Measurements from ENCODE around the gene FAM187B.
A peak's percentile ranks its signal among the peaks of the same experiment; 100 is the strongest.

Gene FAM187B

DNA sequence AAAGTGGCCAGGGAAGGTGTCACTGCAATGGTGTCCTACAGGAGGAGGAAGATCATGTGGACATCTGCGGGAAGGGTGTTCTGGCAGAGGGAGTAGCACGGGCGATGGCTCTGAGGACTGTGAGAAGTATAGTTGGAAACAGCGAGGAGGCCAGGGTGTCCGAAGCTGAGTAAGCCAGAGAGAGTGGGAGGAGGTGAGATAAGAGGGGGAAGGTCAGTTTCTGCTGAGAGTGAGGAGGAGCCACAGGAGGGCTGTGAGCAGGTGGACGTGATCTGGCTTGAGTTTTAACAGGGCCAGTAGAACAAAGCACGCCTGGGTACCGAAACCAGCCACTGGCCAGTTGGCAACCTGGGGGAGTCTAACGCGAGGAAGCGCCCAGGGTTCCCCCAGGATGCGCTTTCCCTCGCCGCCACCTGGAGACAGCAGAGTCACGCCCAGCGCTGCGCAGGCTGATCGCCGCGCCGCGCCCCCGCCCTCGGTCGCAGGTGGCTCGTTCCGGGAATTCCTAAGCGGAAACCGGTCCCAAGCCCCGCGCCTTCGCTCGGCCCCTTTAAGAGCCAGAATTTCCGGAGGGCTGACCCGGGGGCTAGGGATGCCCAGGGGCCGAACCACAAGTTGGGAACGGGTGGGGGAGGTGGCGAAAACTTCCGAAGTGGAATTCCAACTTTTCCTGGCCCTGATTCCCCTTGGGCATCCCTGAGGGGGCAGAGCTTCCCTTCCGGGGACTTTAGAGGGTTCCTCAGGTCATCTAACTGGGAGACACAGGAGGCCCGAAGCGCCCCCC, 19.2 kb upstream of the FAM187B start (continued):
- TF ChIP-seq, protein P1, sequence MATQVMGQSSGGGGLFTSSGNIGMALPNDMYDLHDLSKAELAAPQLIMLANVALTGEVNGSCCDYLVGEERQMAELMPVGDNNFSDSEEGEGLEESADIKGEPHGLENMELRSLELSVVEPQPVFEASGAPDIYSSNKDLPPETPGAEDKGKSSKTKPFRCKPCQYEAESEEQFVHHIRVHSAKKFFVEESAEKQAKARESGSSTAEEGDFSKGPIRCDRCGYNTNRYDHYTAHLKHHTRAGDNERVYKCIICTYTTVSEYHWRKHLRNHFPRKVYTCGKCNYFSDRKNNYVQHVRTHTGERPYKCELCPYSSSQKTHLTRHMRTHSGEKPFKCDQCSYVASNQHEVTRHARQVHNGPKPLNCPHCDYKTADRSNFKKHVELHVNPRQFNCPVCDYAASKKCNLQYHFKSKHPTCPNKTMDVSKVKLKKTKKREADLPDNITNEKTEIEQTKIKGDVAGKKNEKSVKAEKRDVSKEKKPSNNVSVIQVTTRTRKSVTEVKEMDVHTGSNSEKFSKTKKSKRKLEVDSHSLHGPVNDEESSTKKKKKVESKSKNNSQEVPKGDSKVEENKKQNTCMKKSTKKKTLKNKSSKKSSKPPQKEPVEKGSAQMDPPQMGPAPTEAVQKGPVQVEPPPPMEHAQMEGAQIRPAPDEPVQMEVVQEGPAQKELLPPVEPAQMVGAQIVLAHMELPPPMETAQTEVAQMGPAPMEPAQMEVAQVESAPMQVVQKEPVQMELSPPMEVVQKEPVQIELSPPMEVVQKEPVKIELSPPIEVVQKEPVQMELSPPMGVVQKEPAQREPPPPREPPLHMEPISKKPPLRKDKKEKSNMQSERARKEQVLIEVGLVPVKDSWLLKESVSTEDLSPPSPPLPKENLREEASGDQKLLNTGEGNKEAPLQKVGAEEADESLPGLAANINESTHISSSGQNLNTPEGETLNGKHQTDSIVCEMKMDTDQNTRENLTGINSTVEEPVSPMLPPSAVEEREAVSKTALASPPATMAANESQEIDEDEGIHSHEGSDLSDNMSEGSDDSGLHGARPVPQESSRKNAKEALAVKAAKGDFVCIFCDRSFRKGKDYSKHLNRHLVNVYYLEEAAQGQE (tag by site-specific recombination; IDR thresholded peaks at IDR 0.05): no peak
- TF ChIP-seq SCRT2 (tag by site-specific recombination; IDR thresholded peaks at IDR 0.05) (no peak), ZNF530 (tag by site-specific recombination; IDR thresholded peaks at IDR 0.05; ENCODE audit: low read depth) (no peak), ZNF558 (tag by site-specific recombination; IDR thresholded peaks at IDR 0.05) (no peak; the same call in 1 of the 2 replicates), ZNF157 (tag by site-specific recombination; IDR thresholded peaks at IDR 0.05) (no peak), KLF7 (tag by site-specific recombination; IDR thresholded peaks at IDR 0.05; ENCODE audit: borderline replicate concordance) (no peak), ZNF2 (tag by site-specific recombination; IDR thresholded peaks at IDR 0.05) (peak; percentile 0), ZNF416 (tag by site-specific recombination; IDR thresholded peaks at IDR 0.05) (no peak), ZNF354C (tag by site-specific recombination; IDR thresholded peaks at IDR 0.05; ENCODE audit: borderline replicate concordance, low read depth) (no peak), SETDB1 (IDR thresholded peaks at IDR 0.05; ENCODE audit: insufficient read length, low read length) (no peak), ZNF670 (tag by site-specific recombination; IDR thresholded peaks at IDR 0.05; ENCODE audit: low read depth) (no peak), ZNF423 (tag by site-specific recombination; IDR thresholded peaks at IDR 0.05) (no peak)
- TF ChIP-seq, protein P2, sequence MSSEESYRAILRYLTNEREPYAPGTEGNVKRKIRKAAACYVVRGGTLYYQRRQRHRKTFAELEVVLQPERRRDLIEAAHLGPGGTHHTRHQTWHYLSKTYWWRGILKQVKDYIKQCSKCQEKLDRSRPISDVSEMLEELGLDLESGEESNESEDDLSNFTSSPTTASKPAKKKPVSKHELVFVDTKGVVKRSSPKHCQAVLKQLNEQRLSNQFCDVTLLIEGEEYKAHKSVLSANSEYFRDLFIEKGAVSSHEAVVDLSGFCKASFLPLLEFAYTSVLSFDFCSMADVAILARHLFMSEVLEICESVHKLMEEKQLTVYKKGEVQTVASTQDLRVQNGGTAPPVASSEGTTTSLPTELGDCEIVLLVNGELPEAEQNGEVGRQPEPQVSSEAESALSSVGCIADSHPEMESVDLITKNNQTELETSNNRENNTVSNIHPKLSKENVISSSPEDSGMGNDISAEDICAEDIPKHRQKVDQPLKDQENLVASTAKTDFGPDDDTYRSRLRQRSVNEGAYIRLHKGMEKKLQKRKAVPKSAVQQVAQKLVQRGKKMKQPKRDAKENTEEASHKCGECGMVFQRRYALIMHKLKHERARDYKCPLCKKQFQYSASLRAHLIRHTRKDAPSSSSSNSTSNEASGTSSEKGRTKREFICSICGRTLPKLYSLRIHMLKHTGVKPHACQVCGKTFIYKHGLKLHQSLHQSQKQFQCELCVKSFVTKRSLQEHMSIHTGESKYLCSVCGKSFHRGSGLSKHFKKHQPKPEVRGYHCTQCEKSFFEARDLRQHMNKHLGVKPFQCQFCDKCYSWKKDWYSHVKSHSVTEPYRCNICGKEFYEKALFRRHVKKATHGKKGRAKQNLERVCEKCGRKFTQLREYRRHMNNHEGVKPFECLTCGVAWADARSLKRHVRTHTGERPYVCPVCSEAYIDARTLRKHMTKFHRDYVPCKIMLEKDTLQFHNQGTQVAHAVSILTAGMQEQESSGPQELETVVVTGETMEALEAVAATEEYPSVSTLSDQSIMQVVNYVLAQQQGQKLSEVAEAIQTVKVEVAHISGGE (tag by site-specific recombination; conservative IDR thresholded peaks at IDR 0.05; ENCODE audit: low read depth): no peak
- TF ChIP-seq, protein P3, sequence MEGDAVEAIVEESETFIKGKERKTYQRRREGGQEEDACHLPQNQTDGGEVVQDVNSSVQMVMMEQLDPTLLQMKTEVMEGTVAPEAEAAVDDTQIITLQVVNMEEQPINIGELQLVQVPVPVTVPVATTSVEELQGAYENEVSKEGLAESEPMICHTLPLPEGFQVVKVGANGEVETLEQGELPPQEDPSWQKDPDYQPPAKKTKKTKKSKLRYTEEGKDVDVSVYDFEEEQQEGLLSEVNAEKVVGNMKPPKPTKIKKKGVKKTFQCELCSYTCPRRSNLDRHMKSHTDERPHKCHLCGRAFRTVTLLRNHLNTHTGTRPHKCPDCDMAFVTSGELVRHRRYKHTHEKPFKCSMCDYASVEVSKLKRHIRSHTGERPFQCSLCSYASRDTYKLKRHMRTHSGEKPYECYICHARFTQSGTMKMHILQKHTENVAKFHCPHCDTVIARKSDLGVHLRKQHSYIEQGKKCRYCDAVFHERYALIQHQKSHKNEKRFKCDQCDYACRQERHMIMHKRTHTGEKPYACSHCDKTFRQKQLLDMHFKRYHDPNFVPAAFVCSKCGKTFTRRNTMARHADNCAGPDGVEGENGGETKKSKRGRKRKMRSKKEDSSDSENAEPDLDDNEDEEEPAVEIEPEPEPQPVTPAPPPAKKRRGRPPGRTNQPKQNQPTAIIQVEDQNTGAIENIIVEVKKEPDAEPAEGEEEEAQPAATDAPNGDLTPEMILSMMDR (tag by site-specific recombination; IDR thresholded peaks at IDR 0.05): peak; percentile 95
- TF ChIP-seq, protein P4, sequence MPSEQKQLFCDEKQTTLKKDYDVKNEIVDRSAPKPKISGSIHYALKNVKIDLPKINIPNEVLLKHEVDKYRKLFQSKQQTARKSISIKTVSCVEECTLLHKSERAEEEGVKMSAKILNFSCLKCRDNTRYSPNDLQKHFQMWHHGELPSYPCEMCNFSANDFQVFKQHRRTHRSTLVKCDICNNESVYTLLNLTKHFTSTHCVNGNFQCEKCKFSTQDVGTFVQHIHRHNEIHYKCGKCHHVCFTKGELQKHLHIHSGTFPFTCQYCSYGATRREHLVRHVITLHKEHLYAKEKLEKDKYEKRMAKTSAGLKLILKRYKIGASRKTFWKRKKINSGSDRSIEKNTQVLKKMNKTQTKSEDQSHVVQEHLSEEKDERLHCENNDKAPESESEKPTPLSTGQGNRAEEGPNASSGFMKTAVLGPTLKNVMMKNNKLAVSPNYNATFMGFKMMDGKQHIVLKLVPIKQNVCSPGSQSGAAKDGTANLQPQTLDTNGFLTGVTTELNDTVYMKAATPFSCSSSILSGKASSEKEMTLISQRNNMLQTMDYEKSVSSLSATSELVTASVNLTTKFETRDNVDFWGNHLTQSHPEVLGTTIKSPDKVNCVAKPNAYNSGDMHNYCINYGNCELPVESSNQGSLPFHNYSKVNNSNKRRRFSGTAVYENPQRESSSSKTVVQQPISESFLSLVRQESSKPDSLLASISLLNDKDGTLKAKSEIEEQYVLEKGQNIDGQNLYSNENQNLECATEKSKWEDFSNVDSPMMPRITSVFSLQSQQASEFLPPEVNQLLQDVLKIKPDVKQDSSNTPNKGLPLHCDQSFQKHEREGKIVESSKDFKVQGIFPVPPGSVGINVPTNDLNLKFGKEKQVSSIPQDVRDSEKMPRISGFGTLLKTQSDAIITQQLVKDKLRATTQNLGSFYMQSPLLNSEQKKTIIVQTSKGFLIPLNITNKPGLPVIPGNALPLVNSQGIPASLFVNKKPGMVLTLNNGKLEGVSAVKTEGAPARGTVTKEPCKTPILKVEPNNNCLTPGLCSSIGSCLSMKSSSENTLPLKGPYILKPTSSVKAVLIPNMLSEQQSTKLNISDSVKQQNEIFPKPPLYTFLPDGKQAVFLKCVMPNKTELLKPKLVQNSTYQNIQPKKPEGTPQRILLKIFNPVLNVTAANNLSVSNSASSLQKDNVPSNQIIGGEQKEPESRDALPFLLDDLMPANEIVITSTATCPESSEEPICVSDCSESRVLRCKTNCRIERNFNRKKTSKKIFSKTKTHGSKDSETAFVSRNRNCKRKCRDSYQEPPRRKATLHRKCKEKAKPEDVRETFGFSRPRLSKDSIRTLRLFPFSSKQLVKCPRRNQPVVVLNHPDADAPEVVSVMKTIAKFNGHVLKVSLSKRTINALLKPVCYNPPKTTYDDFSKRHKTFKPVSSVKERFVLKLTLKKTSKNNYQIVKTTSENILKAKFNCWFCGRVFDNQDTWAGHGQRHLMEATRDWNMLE (tag by site-specific recombination; conservative IDR thresholded peaks at IDR 0.05; ENCODE audit: low read depth): no peak; the same call in 1 of the 2 replicates
- TF ChIP-seq, protein P5, sequence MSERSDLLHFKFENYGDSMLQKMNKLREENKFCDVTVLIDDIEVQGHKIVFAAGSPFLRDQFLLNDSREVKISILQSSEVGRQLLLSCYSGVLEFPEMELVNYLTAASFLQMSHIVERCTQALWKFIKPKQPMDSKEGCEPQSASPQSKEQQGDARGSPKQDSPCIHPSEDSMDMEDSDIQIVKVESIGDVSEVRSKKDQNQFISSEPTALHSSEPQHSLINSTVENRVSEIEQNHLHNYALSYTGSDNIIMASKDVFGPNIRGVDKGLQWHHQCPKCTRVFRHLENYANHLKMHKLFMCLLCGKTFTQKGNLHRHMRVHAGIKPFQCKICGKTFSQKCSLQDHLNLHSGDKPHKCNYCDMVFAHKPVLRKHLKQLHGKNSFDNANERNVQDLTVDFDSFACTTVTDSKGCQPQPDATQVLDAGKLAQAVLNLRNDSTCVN (tag by site-specific recombination; optimal IDR thresholded peaks at IDR 0.05): peak; percentile 60
- TF ChIP-seq, protein P6, sequence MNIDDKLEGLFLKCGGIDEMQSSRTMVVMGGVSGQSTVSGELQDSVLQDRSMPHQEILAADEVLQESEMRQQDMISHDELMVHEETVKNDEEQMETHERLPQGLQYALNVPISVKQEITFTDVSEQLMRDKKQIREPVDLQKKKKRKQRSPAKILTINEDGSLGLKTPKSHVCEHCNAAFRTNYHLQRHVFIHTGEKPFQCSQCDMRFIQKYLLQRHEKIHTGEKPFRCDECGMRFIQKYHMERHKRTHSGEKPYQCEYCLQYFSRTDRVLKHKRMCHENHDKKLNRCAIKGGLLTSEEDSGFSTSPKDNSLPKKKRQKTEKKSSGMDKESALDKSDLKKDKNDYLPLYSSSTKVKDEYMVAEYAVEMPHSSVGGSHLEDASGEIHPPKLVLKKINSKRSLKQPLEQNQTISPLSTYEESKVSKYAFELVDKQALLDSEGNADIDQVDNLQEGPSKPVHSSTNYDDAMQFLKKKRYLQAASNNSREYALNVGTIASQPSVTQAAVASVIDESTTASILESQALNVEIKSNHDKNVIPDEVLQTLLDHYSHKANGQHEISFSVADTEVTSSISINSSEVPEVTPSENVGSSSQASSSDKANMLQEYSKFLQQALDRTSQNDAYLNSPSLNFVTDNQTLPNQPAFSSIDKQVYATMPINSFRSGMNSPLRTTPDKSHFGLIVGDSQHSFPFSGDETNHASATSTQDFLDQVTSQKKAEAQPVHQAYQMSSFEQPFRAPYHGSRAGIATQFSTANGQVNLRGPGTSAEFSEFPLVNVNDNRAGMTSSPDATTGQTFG (tag by site-specific recombination; IDR thresholded peaks at IDR 0.05; ENCODE audit: borderline replicate concordance): 0 out of 2 replicates have a peak, but pooled peaks have one; percentile 22
- TF ChIP-seq, protein P7, sequence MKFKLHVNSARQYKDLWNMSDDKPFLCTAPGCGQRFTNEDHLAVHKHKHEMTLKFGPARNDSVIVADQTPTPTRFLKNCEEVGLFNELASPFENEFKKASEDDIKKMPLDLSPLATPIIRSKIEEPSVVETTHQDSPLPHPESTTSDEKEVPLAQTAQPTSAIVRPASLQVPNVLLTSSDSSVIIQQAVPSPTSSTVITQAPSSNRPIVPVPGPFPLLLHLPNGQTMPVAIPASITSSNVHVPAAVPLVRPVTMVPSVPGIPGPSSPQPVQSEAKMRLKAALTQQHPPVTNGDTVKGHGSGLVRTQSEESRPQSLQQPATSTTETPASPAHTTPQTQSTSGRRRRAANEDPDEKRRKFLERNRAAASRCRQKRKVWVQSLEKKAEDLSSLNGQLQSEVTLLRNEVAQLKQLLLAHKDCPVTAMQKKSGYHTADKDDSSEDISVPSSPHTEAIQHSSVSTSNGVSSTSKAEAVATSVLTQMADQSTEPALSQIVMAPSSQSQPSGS (tag by site-specific recombination; IDR thresholded peaks at IDR 0.05; ENCODE audit: low read depth): 0 out of 2 replicates have a peak, but pooled peaks have one; percentile 2
